ENCODE results near the gene IGFBP7. TPM values are rescaled to one million over a fixed set of nuclear protein-coding genes. Genes with fewer than 3 reads are reported as not detected.

The IGFBP7 gene
- total and polyA plus RNA-seq, 2 of the 8 experiments (the other 6 are each of a cell fraction or from before 2014, with no cell fraction given): 0.17 to 0.48 TPM

- Histone ChIP-seq H3K14ac (ENCODE audit: insufficient read length) (no peak overlapping the region), H4K5ac (ENCODE audit: insufficient read length, low read depth, low read length) (no peak overlapping the region), H3K9ac (replicated peaks in 1 of 4; ENCODE audit: extremely low read depth in 1 of 4, low read depth in 3 of 4, low read length in 3 of 4) (no peak overlapping the region), H2BK120ac (replicated peaks; ENCODE audit: low read depth, low read length) (no peak overlapping the region), H3K4me2 (ENCODE audit: insufficient read depth in 1 of 2, low read depth in 2 of 2, low read length in 2 of 2) (no peak overlapping the region), H2BK5ac (ENCODE audit: low read depth, low read length) (no peak overlapping the region), H3K27ac (ENCODE audit: low read depth, low read length) (no peak overlapping the region), H3K27me3 (replicated peaks in 1 of 4; ENCODE audit: control insufficient read depth in 3 of 4, extremely low read depth in 1 of 4, insufficient read depth in 3 of 4, low read length in 3 of 4) (no peaks in the 10 kb centered on the region), H3K79me1 (ENCODE audit: low read depth, low read length) (no peaks in the 10 kb centered on the region), H3K79me2 (ENCODE audit: control insufficient read depth in 1 of 2, insufficient read depth in 2 of 2, low read length in 2 of 2) (no peaks in the 10 kb centered on the region), H3K4me3 (ENCODE audit: extremely low read depth in 1 of 4, insufficient read depth in 2 of 4, low read depth in 3 of 4, low read length in 4 of 4) (no peak overlapping the region), H3K23ac (ENCODE audit: insufficient read length) (no peak overlapping the region), H4K91ac (replicated peaks; ENCODE audit: insufficient read length, low read length) (no peak overlapping the region), H2BK12ac (ENCODE audit: low read depth, low read length) (0 out of 2 replicates have a peak overlapping the region, but pooled peaks have one; percentile 1), H2AFZ (ENCODE audit: low read length) (no peak overlapping the region), H4K20me1 (replicated peaks in 1 of 2; ENCODE audit: control insufficient read depth in 1 of 2, insufficient read depth in 2 of 2, low read length in 2 of 2) (no peaks in the 10 kb centered on the region), H4K8ac (ENCODE audit: extremely low read depth, insufficient read depth, low read length) (no peak overlapping the region), H3K4me1 (replicated peaks in 1 of 4; ENCODE audit: control insufficient read depth in 3 of 4, insufficient read depth in 4 of 4, low read length in 3 of 4) (peaks cover 5 to 6% (median 6%) of the 10 kb centered on the region in 4 experiments; a peak in 6 of 7 replicates), H3K56ac (replicated peaks; ENCODE audit: insufficient read length, low read depth, low read length) (no peak overlapping the region), H2BK15ac (ENCODE audit: low read length) (no peak overlapping the region), H2BK20ac (ENCODE audit: low read length) (0 out of 2 replicates have a peak overlapping the region, but pooled peaks have one; percentile 72), H3K4ac (replicated peaks; ENCODE audit: insufficient read length, low read depth, low read length) (no peak overlapping the region), H3K18ac (ENCODE audit: extremely low read depth, low read length) (no peak overlapping the region), H3K9me3 (ENCODE audit: insufficient read depth in 2 of 2, low read depth in 1 of 2, low read length in 1 of 2) (no peaks in the 10 kb centered on the region), H2AK5ac (ENCODE audit: low read depth, low read length) (no peak overlapping the region), H3K23me2 (ENCODE audit: low read depth, low read length) (no peaks in the 10 kb centered on the region), H3K36me3 (ENCODE audit: control insufficient read depth in 2 of 4, insufficient read depth in 4 of 4, low read length in 3 of 4) (no peaks in the 10 kb centered on the region)
- 93% methylated on average over 5 of the region's 5 CpGs; no CpG with 5 or more reads in 1 of the 2 experiments for WGBS, 2 experiments (ENCODE audit: extremely low coverage in 1 of 2, insufficient coverage in 1 of 2, insufficient read length in 1 of 2, insufficient replicate concordance in 2 of 2, low coverage in 1 of 2, low lambda C conversion rate in 2 of 2, missing lambda C conversion rate in 1 of 2)
- POLR2A ChIA-PET (ENCODE audit: partially characterized antibody): no interaction called here
- CTCF ChIA-PET (ENCODE audit: partially characterized antibody): interaction anchor here (0.6 to 3.9 kb wide), 6 partner anchors 22 to 50 kb away, joined by 3 to 20 read pairs (median 3); no protein-coding TSS in a partner anchor
- FAIRE-seq (no peak), DNase-seq (ENCODE audit: low read depth in 1 of 2, low spot score in 2 of 2) (no peak)
- TF ChIP-seq KDM5A (IDR thresholded peaks at IDR 0.05; ENCODE audit: low read length): no peak
- no peak for TF ChIP-seq CTBP2 (IDR thresholded peaks at IDR 0.05; ENCODE audit: borderline replicate concordance, insufficient read depth, insufficient read length, low read length)
- no peak for TF ChIP-seq USF2 (IDR thresholded peaks at IDR 0.05; ENCODE audit: low read length)
- TF ChIP-seq FOSL1 (IDR thresholded peaks at IDR 0.05; ENCODE audit: insufficient read depth, low read depth, low read length): no peak
- TF ChIP-seq ZNF274 (IDR thresholded peaks at IDR 0.05; ENCODE audit: borderline replicate concordance, extremely low read depth, low read length): no peak
- no peak for TF ChIP-seq RFX5 (IDR thresholded peaks at IDR 0.05; ENCODE audit: borderline replicate concordance, low read depth, low read length)
- no peak for TF ChIP-seq YY1 (IDR thresholded peaks at IDR 0.05; ENCODE audit: low read depth, low read length)
- TF ChIP-seq RAD21 (IDR thresholded peaks at IDR 0.05 in 1 of 2, conservative IDR thresholded peaks at IDR 0.05 in 1 of 2; ENCODE audit: low read depth in 2 of 2, low read length in 2 of 2): no peak
- TF ChIP-seq PHF8 (conservative IDR thresholded peaks at IDR 0.05; ENCODE audit: low read depth, low read length): no peak
- TF ChIP-seq EGR1 (IDR thresholded peaks at IDR 0.05; ENCODE audit: borderline replicate concordance, low read depth, low read length): no peak
Observed at GRCh38 chr4:57080781-57081650, 29.2 kb downstream of the IGFBP7 start.
